ENCODE measurements around the gene SYNE2. TPM values are rescaled to one million over a fixed set of nuclear protein-coding genes. Genes with fewer than 3 reads are reported as not detected.

Gene SYNE2
- polyA plus RNA-seq, 1 donor from 2014 or later, result 82.3 TPM

DNA sequence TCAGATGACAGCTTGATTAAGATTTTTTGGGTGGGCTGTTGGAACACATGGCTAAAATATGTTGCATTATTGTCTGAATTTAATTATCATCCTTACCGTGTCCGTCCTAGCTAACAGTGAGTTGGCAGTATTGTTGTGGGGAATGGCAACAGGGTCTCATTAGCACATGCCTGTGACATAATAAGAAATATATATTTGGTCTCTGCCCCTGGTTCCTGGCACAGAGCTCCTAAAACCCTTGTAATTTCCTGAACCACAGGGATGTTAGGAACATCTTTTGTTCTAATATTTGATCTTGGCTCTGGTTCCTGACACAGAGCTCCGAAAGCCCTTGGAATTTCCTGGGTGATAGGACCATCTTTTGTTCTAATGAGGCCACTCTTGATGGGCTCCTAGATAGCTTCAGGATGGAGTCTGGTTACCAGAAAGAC is 76.0 kb downstream of the SYNE2 start:
- Histone ChIP-seq H3K27ac (ENCODE audit: low read length) (no peak overlapping the region), H3K4me3 (ENCODE audit: low read length) (no peak overlapping the region), H3K9me3 (ENCODE audit: low read length) (no peaks in the 10 kb centered on the region), H3K36me3 (ENCODE audit: insufficient read depth, low read length) (no peaks in the 10 kb centered on the region), H3K79me2 (replicated peaks; ENCODE audit: insufficient read depth, low read length) (peaks cover 24% of the 10 kb centered on the region), H3F3A (ENCODE audit: insufficient read depth, low read length, poor library complexity, severe bottlenecking) (no peaks in the 10 kb centered on the region), H4K20me1 (ENCODE audit: insufficient read depth) (no peaks in the 10 kb centered on the region), H3K4me2 (ENCODE audit: low read length) (no peak overlapping the region), H3K9ac (ENCODE audit: low read length) (no peak overlapping the region), H2AFZ (ENCODE audit: low read depth, low read length) (no peak overlapping the region), H3K9me2 (ENCODE audit: insufficient read depth, low read length) (no peaks in the 10 kb centered on the region), H3K27me3 (ENCODE audit: insufficient read depth, low read depth, low read length) (no peaks in the 10 kb centered on the region)
- TF ChIP-seq RAD21 (conservative IDR thresholded peaks at IDR 0.05) (no peak), POLR2AphosphoS5 (IDR thresholded peaks at IDR 0.05) (no peak), TAF1 (IDR thresholded peaks at IDR 0.05; ENCODE audit: low read depth) (no peak), EP300 (conservative IDR thresholded peaks at IDR 0.05; ENCODE audit: poor library complexity, severe bottlenecking) (no peak)

GRCh38 chr14:63933110-63933509 is 80.3 kb downstream of the SYNE2 start:
- Histone ChIP-seq H3K27ac (ENCODE audit: low read length) (no peak overlapping the region), H4K20me1 (ENCODE audit: insufficient read depth) (no peaks in the 10 kb centered on the region), H3K9me2 (ENCODE audit: insufficient read depth, low read length) (no peaks in the 10 kb centered on the region), H3K4me2 (ENCODE audit: low read length) (no peak overlapping the region), H3K79me2 (replicated peaks; ENCODE audit: insufficient read depth, low read length) (peaks cover 26% of the 10 kb centered on the region), H3K27me3 (ENCODE audit: insufficient read depth, low read depth, low read length) (no peaks in the 10 kb centered on the region), H3K4me3 (ENCODE audit: low read length) (no peak overlapping the region), H3K9ac (ENCODE audit: low read length) (no peak overlapping the region), H2AFZ (ENCODE audit: low read depth, low read length) (no peak overlapping the region), H3K9me3 (ENCODE audit: low read length) (no peaks in the 10 kb centered on the region), H3K36me3 (ENCODE audit: insufficient read depth, low read length) (no peaks in the 10 kb centered on the region), H3F3A (ENCODE audit: insufficient read depth, low read length, poor library complexity, severe bottlenecking) (no peaks in the 10 kb centered on the region)
- TF ChIP-seq EP300 (conservative IDR thresholded peaks at IDR 0.05; ENCODE audit: poor library complexity, severe bottlenecking) (no peak), CTCF (IDR thresholded peaks at IDR 0.05; ENCODE audit: poor library complexity, severe bottlenecking) (no peak), POLR2AphosphoS5 (IDR thresholded peaks at IDR 0.05) (no peak), EZH2 (IDR thresholded peaks at IDR 0.05; ENCODE audit: borderline replicate concordance, insufficient read depth, low read length, poor library complexity, severe bottlenecking) (no peak), RAD21 (conservative IDR thresholded peaks at IDR 0.05) (no peak), TAF1 (IDR thresholded peaks at IDR 0.05; ENCODE audit: low read depth) (no peak), MXI1 (conservative IDR thresholded peaks at IDR 0.05; ENCODE audit: poor library complexity, severe bottlenecking) (no peak), SMC3 (conservative IDR thresholded peaks at IDR 0.05; ENCODE audit: poor library complexity) (no peak)
- TF ChIP-seq, protein P1, sequence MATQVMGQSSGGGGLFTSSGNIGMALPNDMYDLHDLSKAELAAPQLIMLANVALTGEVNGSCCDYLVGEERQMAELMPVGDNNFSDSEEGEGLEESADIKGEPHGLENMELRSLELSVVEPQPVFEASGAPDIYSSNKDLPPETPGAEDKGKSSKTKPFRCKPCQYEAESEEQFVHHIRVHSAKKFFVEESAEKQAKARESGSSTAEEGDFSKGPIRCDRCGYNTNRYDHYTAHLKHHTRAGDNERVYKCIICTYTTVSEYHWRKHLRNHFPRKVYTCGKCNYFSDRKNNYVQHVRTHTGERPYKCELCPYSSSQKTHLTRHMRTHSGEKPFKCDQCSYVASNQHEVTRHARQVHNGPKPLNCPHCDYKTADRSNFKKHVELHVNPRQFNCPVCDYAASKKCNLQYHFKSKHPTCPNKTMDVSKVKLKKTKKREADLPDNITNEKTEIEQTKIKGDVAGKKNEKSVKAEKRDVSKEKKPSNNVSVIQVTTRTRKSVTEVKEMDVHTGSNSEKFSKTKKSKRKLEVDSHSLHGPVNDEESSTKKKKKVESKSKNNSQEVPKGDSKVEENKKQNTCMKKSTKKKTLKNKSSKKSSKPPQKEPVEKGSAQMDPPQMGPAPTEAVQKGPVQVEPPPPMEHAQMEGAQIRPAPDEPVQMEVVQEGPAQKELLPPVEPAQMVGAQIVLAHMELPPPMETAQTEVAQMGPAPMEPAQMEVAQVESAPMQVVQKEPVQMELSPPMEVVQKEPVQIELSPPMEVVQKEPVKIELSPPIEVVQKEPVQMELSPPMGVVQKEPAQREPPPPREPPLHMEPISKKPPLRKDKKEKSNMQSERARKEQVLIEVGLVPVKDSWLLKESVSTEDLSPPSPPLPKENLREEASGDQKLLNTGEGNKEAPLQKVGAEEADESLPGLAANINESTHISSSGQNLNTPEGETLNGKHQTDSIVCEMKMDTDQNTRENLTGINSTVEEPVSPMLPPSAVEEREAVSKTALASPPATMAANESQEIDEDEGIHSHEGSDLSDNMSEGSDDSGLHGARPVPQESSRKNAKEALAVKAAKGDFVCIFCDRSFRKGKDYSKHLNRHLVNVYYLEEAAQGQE (IDR thresholded peaks at IDR 0.05; ENCODE audit: borderline replicate concordance), result no peak

Measured in neural cell (in vitro differentiated cells).